Superior temporal gyrus (tissue), 1 donor: ENCODE results near the gene CFAP73.

Source experiments
- DNase-seq: peaks from one replicate; pipeline ENCODE4 v3.0.0-alpha.2; 2016; ENCODE audit errors: extremely low spot score

CFAP73 gene

DNA sequence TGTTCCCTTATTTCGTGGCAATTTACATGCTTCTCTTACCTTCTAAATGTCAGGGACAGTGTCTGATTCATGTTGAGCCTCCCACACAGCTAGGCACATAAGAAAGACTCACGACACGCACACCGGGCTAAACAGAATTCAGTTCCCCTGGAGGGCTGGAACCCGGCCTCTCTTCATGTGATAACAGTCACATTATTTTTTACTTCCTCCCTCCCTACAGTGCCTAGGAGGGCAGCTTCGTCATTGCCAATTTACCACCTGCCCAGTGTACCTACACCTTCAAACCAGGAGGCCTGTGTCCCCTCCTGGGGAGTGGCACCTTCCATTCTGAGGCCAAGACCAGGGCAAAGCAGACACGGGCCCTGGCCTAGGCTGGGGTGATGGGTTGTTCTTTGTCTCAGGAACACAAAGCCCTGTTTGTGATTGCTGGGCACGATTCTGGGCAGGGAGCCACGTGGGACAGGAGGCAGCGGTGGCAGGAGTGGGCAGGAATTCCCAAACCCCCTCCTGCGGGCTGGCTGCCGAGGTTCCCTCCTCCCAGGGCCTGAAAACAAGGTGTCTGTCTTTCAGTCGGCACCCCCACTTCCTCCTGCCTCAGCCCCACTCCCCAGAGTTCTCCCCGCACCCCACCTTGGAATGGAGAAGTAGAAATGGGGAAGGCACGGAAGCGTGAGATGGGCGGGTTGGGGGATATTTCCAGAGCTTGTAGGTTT is 7.2 kb upstream of the CFAP73 start:
- peak; percentile 97 for DNase-seq

DNA sequence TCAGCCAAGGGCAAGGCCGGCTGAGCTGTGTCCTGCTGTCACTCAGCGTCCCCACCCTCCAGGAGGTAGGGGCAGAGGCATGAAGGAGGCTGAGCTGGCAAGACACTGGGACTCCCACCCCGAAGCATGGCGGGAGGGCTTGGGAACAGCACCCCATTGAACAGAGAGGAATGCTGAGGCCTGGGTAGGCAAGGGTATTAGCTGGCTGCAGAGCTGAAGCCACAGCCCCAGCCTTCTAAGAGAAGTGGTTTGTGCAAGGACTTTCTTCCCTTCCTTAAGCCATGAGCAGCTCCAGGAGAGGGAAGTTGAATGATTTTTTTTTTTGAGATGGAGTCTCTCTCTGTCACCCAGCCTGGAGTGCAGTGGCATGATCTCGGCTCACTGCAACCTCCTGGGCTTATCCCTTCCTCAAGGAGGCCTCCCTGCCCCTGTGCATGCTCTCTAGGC is 6.6 kb upstream of the CFAP73 start:
- DNase-seq, result no peak

- no peak for DNase-seq
Observed at GRCh38 chr12:113143959-113144358, 5.6 kb upstream of the CFAP73 start.

DNA sequence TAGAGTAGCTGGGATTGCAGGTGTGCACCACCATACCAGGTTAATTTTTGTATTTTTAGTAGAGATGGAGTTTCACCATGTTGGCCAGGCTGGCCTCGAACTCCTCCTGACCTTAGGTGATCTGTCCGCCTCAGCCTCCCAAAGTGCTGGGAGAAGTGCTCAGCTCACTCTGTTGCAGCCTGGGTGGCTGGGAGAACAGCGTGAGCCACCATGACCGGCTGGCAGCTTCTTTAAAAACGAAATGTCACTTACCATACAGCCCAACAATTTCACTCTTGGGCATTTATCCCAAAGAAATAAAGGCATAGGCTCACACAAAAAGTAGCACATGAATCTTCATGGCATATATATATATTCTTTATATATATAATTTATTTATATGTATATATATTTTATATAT is 4.7 kb upstream of the CFAP73 start:
- DNase-seq, result no peak

GRCh38 chr12:113145720-113146551 is 3.6 kb upstream of the CFAP73 start:
- DNase-seq, result no peak

GRCh38 chr12:113146999-113147398 is 2.5 kb upstream of the CFAP73 start:
- DNase-seq, result no peak

GRCh38 chr12:113151655-113152054 is 2.1 kb downstream of the CFAP73 start:
- no peak for DNase-seq

- DNase-seq, result no peak
Observed at GRCh38 chr12:113152196-113152834, 2.8 kb downstream of the CFAP73 start.

DNA sequence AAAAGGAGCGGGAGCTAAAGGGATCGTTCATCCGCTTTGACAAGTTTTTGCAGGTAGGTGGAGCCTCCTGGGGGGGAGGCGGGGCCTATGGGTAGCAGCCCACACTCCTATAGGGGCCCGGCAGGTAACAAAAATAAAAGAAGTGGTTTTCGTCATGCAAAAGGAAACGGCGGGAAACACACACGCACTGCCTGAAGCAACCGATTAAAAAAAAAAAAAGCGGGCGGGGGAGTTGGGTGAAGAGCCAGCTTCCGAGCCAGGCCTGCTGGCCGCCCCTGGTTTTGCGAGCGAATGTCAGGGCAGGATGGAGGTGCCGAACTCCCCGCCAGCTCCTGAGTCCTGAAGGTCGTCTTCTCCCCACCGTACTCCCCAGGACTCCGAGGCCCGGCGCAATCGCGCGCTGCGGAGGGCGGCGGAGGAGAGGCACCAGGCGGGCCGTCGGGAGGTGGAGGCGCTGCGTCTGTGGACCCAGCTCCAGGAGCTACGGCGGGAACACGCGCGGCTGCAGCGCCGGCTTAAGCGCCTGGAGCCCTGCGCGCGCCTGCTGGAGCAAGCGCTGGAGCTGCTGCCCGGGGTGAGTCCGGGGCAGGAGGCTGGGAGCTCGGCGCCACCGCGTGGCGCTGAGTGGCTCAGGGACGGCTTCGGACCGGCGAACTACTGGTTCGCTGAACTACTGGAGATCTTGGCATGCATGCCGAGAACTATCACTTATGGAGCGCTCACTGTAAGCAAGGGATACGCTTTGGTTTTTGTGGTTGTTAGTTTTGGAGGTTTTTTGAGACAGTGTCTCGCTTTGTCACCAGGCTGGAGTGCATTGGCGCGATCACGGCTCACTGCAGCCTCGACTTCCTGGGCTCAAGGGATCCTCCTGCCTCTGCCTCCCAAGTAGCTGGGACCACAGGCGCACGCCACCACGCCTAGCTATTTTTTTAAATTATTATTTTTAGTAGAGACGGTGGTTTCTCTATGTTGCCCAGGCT is 3.6 kb downstream of the CFAP73 start:
- DNase-seq, result peak; percentile 86

DNA sequence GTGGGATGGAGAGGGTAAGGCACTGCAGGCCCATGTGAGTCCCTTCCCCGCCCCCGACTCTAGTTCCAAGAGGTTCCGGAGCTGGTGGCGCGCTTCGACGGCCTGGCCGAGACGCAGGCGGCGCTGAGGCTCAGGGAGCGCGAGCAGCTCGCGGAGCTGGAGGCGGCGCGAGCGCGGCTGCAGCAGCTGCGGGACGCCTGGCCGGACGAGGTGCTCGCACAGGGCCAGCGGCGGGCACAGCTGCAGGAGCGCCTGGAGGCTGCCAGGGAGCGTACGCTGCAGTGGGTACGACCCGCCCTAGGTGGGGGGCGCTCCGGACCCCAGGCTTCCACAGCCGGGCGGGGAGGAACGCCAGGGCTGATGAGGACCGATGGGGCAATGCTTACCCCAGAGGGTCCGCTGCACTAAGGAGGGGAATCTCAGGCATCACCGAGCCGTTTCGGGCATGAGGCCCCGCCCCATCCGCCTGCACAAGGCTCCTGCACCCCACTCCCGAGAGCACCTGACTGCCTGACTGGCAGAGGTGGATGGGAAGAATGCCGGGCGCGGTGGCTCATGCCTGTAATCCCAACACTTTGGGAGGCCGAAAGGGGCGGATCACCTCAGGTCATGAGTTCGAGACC is 4.9 kb downstream of the CFAP73 start:
- no peak for DNase-seq

DNA sequence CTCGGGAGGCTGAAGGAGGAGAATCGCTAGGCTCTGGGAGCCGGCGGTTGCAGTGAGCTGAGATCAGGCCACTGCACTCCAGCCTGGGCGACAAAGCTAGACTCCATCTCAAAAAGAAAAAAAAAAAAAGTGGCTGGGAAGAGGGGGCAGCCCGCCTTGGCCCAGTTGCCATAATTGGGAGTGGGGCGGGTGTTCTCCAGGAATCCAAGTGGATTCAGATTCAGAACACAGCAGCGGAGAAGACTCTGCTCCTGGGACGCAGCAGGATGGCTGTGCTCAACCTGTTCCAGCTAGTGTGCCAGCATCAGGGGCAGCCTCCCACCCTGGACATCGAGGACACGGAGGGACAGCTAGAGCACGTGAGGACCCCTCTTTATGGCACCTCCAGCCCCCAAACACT is 5.5 kb downstream of the CFAP73 start:
- no peak for DNase-seq

DNA sequence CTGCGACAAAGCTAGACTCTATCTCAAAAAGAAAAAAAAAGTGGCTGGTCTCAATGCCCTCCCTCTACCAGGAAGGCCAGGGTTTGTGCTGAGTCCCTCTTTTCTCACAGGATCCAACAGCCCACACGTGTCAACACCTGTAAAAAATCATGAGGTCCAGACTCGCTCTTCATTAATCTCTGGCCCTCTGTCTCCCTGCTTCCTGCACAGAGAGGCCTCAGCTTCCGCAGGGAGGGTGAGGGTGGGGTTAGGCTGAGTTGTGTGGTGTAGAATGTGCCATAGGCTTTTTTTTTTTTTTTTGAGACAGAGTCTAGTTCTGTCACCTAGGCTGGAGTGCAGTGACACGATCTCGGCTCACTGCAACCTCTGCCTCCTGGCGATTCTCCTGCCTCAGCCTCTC is 6.1 kb downstream of the CFAP73 start:
- no peak for DNase-seq

DNA sequence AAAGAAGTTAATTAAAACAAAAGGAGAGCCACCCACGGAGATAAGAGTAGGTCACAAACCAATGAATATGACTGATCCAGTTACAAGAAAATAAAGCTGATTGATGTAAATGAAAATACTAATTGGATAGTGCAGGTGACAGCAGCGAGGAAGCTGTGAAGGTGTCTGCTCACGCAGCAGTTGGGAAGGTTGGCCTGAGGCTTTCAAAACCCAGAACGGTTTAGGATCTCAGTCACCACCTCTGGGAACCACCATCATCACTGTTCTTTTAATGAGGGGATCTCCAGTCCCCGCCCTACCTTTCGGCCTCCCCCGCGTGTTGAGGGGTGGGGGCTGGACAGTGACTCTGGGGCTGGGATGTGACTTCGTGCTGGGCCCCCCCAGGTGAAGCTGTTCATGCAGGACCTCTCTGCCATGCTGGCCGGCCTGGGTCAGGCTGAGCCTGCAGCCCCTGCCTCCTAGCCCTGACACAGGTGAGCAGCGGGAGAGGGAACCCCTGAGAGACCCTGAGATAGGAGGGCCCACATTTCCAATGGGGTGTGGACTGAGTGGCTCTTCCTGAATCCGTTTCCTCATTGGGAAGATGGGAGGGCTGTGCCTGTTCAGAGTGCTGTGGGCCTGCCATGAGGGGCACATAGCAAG is 7.8 kb downstream of the CFAP73 start:
- DNase-seq, result no peak

DNA sequence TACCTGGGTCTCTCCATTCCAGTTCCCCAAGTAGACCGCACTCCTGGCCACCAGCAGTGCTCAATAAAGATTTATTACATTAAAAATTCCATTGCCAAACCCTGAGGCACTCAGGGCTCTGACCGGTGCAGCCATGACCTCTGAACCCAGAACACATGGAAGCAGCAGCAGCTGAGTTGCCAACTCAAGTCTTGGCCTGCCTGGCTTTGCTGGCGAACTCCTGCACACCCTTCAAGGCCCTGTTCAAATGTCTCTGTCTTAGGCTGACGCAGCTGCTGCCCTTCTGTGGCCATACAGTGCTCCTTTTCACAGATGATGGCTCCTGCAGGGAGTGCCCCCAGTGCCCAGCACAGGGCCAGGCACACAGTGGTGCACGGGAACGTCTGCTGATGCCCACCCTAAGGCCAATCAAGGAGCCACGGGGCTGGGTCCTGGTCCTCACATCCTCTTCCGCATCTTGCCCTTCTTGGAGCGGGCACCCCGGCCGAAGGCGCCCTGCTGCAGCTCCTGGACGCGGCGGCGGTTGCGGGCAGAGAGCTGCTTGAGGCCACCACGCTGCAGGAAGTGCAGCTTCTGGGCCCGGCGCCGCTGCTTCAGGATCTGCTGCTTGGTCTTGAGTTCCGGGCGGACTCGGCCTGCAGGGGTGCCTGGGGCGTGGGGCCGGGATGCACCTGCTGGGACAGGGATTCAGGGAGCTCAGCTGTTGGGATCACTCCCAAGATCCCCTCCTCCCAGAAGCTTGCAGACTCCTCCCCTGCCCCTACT is 9.1 kb downstream of the CFAP73 start:
- DNase-seq, result no peak

DNA sequence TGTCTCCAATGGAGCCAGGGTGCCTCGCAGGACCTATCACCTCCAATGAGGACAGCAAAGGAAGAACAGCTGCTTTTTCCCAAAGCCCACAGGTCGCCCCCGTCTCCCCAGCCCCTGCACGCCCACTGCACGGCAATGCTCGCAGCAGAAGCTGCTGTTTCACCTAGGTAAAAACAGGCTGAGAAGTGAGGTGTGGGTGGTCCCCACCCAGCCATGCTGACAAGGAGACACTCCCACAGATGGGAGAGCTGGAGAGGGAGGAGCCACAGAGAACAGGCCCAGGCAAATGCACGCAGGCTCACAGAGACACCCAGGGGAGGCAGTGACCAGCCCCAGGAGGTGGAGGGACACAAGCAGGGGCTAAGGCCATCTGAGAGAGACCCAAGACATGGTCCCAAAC is 10.4 kb downstream of the CFAP73 start:
- no peak for DNase-seq

DNA sequence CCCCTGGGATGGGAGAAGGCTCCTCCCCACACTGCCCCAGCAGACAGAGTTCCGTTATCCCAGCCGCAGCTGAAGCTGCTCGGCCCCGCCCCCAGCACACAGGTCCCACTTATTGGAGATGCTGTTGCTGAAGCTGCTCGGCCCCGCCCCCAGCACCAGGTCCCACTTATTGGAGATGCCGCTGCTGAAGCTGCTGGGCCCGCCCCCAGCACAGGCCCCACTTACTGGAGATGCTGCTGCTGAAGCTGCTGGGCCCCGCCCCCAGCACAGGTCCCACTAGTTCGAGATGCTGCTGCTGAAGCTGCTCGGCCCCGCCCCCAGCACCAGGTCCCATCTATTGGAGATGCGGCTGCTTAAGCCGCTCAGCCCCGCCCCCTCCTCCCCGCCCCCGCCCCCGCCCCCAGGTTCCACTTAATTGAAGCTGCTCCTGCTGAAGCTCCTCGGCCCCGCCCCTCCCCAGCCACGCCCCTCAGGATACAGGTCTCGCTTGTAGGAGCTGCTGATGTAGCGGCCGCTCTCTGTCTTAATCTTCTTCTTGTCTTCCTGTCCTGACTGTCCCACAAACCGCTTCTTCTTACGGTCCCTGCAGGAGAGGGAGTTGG is 12.0 kb downstream of the CFAP73 start:
- no peak for DNase-seq

GRCh38 chr12:113162102-113163029 is 12.8 kb downstream of the CFAP73 start:
- DNase-seq, result no peak

DNA sequence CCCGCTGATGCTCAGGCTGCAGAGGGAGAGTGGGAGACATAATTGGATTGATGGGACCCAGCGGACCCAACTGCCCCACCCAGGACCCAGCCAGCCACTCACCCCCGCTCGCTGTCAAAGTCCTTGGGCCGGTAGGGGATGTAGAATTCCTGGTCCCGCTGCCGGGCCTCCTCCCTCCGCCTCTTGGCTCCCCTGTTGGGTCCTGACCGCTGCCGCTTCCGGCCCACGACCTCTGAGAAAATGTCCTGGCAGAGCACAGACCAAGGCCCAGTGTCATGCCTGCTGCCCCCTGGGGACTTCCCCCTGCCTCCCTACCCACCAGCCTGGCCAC is 13.5 kb downstream of the CFAP73 start:
- no peak for DNase-seq
